Suprapubic skin (tissue), 4 donors: ENCODE measurements around the gene RNF114.

Experiments used
- CTCF ChIP-seq, 2 donors: fragments of 200-600 bp in 1 of 2; fragments of 450-650 bp in 1 of 2; sonication (generic) in 1 of 2; IDR thresholded peaks; one replicate each; pipeline ENCODE4 v1.5.1; 2016 to 2019; ENCODE audit warnings: antibody characterized with exemption in 2 of 2, mild to moderate bottlenecking in 1 of 2, moderate library complexity in 1 of 2
- POLR2A ChIP-seq, 2 donors: fragments of 450-650 bp; IDR thresholded peaks; one replicate each; pipeline ENCODE4 v1.6.1; 2017; ENCODE audit warnings: antibody characterized with exemption in 2 of 2, mild to moderate bottlenecking in 2 of 2, moderate library complexity in 2 of 2
- POLR2AphosphoS5 ChIP-seq, 3 donors: sonication (generic); formaldehyde crosslinking; IDR thresholded peaks; one replicate each; pipeline ENCODE4 v1.6.1; 2017; ENCODE audit warnings: antibody characterized with exemption in 3 of 3

- TF ChIP-seq CTCF (IDR thresholded peaks at IDR 0.05), result no peak
- TF ChIP-seq POLR2AphosphoS5 (IDR thresholded peaks at IDR 0.05), result no peak
- TF ChIP-seq POLR2A (IDR thresholded peaks at IDR 0.05), result no peak
Measured at GRCh38 chr20:49945306-49945700, 9.1 kb downstream of the RNF114 start.
